ENCODE results near the gene MUC3A. TPM values are rescaled to one million over a fixed set of nuclear protein-coding genes. Genes with fewer than 3 reads are reported as not detected.

The MUC3A gene
- total and polyA plus RNA-seq, 10 of the 15 experiments (the other 5 are each of a cell fraction or from before 2014, with no cell fraction given): 0.07 to 0.10 TPM; not detected in 8

DNA sequence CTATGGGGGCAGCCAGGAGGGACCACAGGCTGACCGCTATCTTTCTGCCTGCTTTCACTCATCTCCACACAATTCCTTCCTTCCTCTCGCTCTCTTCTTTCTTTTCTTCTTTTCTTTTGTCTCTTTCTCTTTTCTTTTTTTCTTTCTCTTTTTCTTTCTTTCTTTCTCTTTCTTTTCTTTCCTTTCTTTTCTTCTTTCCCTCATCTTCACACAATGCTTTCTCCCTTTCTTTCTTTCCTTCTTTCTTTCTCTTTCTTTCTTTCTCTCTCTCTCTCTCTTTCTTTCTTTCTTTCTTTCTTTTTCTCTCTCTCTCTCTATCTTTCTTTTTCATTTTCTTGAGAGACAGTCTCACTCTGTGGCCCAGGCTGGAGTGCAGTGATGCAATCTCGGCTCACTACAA, 13.2 kb downstream of the MUC3A start:
- CTCF ChIA-PET: no interaction called here
- no peaks in the 10 kb centered on the region for H3K36me3 ChIP-seq (ENCODE audit: control insufficient read depth in 2 of 2, insufficient read depth in 2 of 2, low read length in 1 of 2)
- H3K4me2 ChIP-seq (ENCODE audit: control insufficient read depth, insufficient read depth): no peak overlapping the region
- DNase-seq (ENCODE audit: low read depth, low spot score): no peak
- RAD21 ChIA-PET (ENCODE audit: unreplicated experiment): no interaction called here
- TF ChIP-seq ZBED1 (IDR thresholded peaks at IDR 0.05; ENCODE audit: borderline replicate concordance) (no peak), WRNIP1 (IDR thresholded peaks at IDR 0.05; ENCODE audit: borderline replicate concordance, low read depth, low read length) (no peak), GABPA (IDR thresholded peaks at IDR 0.05; ENCODE audit: low read depth) (no peak), KAT2A (conservative IDR thresholded peaks at IDR 0.05; ENCODE audit: control insufficient read depth, low read depth, low read length) (no peak)
- peaks cover 2% of the 10 kb centered on the region; the same call in 1 of the 3 replicates for H3K9me3 ChIP-seq (replicated peaks; ENCODE audit: control insufficient read depth, insufficient read depth, low read length)
- no peak for ATAC-seq
- peaks cover 3% of the 10 kb centered on the region for H4K20me1 ChIP-seq (ENCODE audit: control insufficient read depth, insufficient read depth)
- no TSS peak for BruUV-seq (replicated peaks)
- 23% methylated on average over 3 of the region's 3 CpGs for WGBS (ENCODE audit: insufficient coverage, insufficient replicate concordance, low lambda C conversion rate, missing lambda C conversion rate)
- no peaks in the 10 kb centered on the region for H3K4me1 ChIP-seq (ENCODE audit: control insufficient read depth, insufficient read depth, low read length)
- in situ Hi-C loops (cut with MboI) (no loop called here), intact Hi-C loops (cut with micrococcal nuclease; ENCODE audit: unreplicated experiment) (no loop called here)
- POLR2A ChIA-PET: no interaction called here
- SMC1A ChIA-PET (ENCODE audit: uncharacterized antibody, unreplicated experiment): no interaction called here
- no peak overlapping the region for H3K4me3 ChIP-seq
- H3K9ac ChIP-seq (ENCODE audit: control insufficient read depth, insufficient read depth, low read length): no peak overlapping the region
- no peak overlapping the region for H3K27ac ChIP-seq (ENCODE audit: control insufficient read depth, insufficient read depth)
- FAIRE-seq: no peak
- no peaks in the 10 kb centered on the region for H3K79me2 ChIP-seq (ENCODE audit: control insufficient read depth, insufficient read depth, low read length)
- H2AFZ ChIP-seq (ENCODE audit: control insufficient read depth, low read depth, low read length): no peak overlapping the region
- peaks cover 3 to 14% of the 10 kb centered on the region in 2 experiments; a peak in 3 of 4 replicates for H3K27me3 ChIP-seq (replicated peaks in 1 of 2; ENCODE audit: control insufficient read depth in 2 of 2, insufficient read depth in 2 of 2, low read length in 1 of 2)

DNA sequence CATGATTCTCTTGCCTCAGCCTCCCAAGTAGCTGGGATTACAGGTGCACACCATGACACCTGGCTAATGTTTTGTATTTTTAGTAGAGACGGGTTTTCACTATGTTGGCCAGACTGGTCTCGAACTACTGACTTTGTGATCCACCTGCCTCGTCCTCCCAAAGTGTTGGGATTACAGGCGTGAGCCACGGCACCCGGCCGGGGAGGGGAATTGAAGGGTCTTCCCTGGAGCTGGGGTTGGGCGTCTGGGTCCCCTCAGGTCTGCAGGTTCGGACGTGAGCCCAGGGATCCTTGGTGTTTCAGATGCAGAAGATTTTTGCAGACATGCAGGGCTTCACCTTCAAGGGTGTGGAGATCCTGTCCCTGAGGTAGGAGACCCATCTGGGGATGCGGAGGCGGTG, 14.1 kb downstream of the MUC3A start:
- Histone ChIP-seq H3K27me3 (replicated peaks in 1 of 2; ENCODE audit: control insufficient read depth in 2 of 2, insufficient read depth in 2 of 2, low read length in 1 of 2) (peaks cover 3 to 15% of the 10 kb centered on the region in 2 experiments; a peak in 3 of 4 replicates), H3K4me1 (ENCODE audit: control insufficient read depth, insufficient read depth, low read length) (no peaks in the 10 kb centered on the region), H3K9me3 (replicated peaks; ENCODE audit: control insufficient read depth, insufficient read depth, low read length) (no peaks in the 10 kb centered on the region; the same call in 2 of the 3 replicates), H3K79me2 (ENCODE audit: control insufficient read depth, insufficient read depth, low read length) (no peaks in the 10 kb centered on the region), H3K36me3 (ENCODE audit: control insufficient read depth in 2 of 2, insufficient read depth in 2 of 2, low read length in 1 of 2) (no peaks in the 10 kb centered on the region), H3K4me3 (no peak overlapping the region), H3K27ac (ENCODE audit: control insufficient read depth, insufficient read depth) (no peak overlapping the region), H2AFZ (ENCODE audit: control insufficient read depth, low read depth, low read length) (no peak overlapping the region), H3K4me2 (ENCODE audit: control insufficient read depth, insufficient read depth) (no peak overlapping the region), H4K20me1 (ENCODE audit: control insufficient read depth, insufficient read depth) (peaks cover 3% of the 10 kb centered on the region), H3K9ac (ENCODE audit: control insufficient read depth, insufficient read depth, low read length) (no peak overlapping the region)
- 26% methylated on average over 12 of the region's 12 CpGs for WGBS (ENCODE audit: insufficient coverage, insufficient replicate concordance, low lambda C conversion rate, missing lambda C conversion rate)
- DNase-seq (ENCODE audit: low read depth, low spot score): no peak
- intact Hi-C loops (cut with micrococcal nuclease; ENCODE audit: unreplicated experiment): no loop called here
- BruUV-seq (replicated peaks): no TSS peak
- FAIRE-seq: no peak
- ATAC-seq: no peak
- ChIA-PET CTCF (no interaction called here), SMC1A (ENCODE audit: uncharacterized antibody, unreplicated experiment) (no interaction called here), POLR2A (no interaction called here), RAD21 (ENCODE audit: unreplicated experiment) (no interaction called here)
- TF ChIP-seq ZNF274 (IDR thresholded peaks at IDR 0.05; ENCODE audit: insufficient read depth, insufficient read length) (no peak), BRCA1 (IDR thresholded peaks at IDR 0.05; ENCODE audit: low read depth, low read length) (no peak)
- in situ Hi-C loops (cut with MboI): no loop called here
